HG03025 (cell line): ENCODE data around the gene PVRIG.
"Not testable (repeated sequence)": the region's sequence is repeated elsewhere in the genome, so short reads cannot be mapped to it uniquely, and the experiment has no call there.

Experiments used
- ATAC-seq: cut with Tn5 transposase; IDR thresholded peaks from one replicate; pipeline ENCODE4 v1.9.1; 2021; ENCODE audit warnings: mild to moderate bottlenecking, moderate library complexity; ENCODE audit not compliant: unreplicated experiment, low FRiP score

PVRIG gene

DNA sequence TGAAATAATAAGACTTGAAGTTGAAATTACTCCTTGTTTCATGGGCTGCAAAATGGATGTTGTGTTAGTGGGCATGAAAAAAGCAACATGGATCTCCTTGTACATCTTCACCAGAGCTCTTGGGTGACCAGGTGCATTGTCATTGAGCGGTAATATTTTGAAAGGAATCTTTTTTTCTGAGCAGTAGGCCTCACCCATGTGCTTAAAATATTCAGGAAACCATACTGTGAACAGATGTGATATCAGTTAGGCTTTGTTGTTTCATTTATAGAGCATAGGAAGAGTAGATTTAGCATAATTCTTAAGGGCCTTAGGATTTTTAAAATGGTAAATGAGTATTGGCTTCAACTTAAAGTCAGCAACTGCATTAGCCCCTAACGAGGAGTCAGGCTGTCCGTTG, 26.8 kb upstream of the PVRIG start:
- ATAC-seq = no peak

DNA sequence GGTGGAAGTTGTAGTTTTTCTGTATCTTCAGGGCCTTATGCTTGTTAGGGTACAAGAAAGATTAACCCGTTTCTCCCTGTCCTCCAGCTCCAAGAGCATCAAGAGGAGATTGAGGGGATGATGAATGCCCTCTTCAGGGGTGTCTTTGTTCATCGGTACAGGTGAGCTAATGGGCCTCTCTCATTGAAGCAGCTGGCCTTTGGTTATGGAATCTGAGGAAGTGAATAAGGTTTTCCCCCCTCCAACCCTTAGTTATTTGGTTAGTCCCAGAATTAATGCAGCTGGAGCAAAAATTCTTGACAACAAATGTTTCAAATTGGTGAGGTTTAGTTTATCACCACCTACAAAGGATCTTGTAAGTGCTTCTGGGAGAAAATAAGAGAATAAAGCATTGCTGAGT, 24.5 kb upstream of the PVRIG start:
- ATAC-seq = no peak

DNA sequence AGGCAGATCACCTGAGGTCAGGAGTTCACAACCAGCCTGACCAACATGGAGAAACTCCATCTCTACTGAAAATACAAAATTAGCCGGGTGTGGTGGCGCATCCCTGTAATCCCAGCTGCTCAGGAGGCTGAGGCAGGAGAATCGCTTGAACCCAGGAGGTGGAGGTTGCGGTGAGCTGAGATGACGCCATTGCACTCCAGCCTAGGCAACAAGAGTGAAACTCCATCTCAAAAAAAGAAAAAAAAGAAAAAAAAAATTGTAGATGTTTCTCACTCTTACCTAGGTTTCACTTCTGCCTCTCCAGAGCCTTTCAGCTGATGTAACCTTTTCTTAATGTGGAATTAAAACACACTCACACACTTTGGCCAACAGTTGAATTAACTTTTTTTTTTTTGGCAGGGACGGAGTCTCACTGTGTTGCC, 23.8 kb upstream of the PVRIG start:
- ATAC-seq = not testable (repeated sequence)

DNA sequence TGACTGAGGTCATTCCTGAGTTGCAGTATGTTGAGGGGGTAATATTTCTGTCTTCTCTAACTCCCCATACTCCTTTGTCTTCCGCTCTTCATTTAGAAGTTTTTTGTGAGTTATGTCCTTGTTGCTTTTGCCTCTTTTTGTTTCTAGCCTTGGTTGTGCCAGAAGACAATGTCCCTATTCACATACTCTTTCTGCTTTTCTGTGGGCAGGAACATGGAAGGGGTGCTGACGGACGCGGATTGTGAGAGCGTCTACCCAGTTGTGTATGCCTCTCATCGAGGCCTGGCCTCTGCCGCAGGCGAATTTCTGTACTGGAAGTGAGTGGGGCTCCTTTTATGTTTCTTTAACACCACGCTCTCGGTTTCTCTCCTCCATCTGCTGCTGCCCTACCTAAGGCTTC, 21.5 kb upstream of the PVRIG start:
- ATAC-seq = no peak

DNA sequence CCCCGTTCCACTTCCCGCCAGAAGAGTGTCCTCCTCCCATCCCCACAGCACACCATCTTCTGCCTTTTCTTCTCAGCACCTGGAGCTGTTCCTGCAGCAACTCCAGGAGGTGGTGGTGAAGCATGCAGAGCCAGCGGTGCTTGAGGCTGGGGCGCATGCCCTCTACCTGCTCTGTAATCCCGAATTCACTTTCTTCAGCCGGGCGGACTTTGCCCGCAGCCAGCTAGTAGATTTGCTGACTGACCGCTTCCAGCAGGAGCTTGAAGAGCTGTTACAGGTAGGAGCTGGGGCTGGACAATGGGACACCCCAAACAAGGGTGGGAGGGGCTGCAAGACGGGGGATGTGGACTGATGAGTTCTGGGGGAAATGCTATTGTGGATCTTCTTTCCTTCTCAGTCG, 19.1 kb upstream of the PVRIG start:
- ATAC-seq = no peak

DNA sequence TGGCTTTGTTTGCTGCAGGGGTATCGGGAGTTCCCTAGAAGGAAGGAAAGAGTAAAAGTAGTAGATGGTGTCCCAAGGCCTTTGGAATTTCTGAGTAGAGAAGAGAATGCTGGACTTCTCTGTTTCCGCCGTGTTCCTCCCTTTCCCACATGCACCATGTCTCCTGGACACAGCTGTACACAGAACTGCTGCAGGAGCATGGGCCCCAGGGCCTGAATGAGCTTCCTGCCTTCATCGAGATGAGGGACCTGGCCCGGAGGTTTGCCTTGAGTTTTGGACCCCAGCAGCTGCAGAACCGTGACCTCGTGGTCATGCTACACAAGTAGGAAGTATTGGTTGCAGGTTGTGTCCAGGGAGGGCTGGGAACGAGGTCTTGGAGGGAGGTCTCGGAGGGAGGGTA, 15.3 kb upstream of the PVRIG start:
- no peak for ATAC-seq

DNA sequence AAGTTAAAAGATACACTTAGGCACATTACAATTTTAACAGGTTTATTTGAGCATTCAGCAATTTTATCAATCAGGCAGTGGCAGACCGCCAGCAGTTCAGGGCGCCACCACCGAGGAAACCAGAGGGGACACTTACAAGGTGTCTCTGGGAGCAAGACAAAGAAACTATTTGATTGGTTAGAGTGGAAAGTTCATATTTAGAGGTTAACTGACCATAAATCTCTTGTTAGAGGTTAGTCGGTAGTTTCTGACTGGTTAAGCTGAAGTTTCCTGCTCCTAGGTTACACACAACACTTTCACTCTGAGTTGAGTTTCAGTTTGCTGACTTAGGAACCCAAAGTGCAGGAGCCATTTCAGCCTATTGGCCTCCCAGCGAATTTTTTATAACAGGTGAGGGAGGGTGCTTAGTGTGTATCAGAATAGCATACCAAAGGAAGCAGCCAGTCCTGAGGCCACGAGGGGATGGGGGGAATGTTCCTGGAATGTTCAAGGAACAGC, 10.8 kb upstream of the PVRIG start:
- ATAC-seq = no peak

DNA sequence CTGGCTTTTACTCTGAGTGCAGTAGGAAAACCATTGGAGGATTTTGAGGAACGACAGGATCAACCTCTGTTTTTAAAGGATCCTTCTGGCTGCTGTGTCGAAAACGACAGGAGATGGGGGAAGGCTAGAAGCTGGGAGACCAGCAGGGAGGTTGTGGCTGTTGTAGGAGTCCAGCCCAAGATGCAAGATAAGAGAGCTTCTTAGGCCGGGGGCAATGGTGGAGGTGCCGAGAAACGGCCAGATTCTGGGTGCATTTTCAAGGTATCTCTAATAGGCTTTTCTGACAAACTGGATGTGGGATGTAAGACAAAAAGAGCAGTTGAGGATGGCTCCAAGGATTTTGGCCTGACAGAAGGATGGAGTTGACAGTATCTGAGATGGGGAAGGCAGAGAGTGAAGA, 10.3 kb upstream of the PVRIG start:
- no peak for ATAC-seq

DNA sequence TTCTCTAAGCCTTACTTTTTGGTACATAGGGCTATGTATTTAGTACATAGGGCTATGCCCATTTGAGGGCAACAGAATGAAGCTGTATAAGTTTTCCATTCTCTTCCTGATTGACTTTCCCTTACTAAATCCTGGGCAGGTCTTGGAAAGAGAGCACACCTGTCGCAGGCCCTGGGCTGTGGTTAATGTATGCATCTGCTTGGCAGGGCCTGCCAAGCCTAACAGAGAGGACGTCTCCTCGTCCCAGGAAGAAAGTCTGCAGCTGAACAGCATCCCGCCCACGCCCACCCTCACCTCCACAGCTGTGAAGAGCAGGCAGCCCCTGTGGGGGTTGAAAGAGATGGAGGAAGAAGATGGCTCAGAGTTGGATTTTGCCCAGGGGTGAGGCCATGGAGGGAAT, 8.9 kb upstream of the PVRIG start:
- ATAC-seq = no peak

DNA sequence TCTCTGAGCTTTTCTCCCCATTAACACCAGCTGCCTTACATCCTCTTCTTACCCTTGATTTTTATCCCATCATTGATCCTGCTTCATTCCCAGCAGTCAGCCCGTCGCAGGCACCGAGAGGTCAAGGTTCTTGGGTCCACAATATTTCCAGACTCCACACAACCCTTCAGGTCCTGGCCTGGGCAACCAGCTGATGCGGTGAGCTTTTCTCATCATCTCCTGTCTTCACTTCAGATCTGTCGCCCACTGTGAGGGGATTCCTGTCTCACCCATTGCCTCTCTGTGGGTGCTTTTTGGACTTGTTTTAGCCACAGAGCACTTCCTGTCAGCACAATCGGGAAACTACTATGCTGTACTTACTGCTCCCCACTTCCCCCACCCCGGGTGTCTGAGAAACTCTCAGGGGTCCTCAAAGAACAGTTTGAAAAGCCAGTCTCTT, 8.4 kb upstream of the PVRIG start:
- no peak for ATAC-seq

DNA sequence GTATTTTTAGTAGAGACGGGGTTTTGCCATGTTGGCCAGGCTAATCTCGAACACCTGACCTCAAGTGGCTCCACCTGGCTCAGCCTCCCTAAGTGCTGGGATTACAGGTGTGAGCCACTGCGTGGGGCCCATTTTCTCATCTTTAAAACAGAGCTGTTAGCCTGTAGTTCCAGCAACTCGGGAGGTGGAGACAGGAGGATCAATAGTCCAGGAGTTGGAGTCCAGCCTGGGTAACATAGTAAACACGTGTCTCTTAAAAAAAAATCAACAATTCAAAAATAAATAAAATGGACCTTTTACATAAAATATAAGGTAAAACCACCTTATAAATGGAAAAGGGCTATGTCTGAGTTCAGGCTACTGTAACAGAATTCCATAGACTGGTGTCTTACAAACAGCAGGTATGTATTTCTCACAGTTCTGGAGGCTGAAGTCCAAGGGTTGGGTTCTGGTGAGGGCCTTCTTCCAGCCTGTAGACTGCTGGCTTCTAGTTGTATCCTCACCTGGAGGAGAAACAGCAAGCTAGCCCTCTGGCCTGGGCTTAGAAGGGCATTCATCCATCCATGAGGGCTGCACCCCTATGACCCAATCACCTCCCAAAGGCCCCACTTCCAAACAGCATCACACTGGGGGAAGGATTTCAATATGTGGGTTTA, 7.0 kb upstream of the PVRIG start:
- ATAC-seq = no peak

DNA sequence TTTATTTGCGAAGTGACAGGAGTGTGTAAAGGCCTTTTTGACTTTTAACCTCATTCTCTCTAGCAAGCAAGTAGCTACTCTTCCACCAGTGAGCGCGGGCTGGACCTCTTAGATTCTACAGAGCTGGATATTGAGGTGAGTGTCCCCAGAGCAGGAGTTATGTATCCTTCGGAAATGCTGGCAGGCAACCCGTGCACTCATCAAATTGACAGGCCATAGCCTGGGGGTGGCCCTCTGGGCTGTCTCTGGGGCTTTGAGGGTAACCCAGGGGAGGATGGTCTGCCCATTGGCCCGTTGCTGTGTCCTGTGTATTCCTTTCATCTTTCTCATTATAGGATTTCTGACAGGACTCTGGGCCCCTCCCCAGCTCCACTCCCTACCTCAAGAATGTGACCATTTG, 6.1 kb upstream of the PVRIG start:
- ATAC-seq = no peak

DNA sequence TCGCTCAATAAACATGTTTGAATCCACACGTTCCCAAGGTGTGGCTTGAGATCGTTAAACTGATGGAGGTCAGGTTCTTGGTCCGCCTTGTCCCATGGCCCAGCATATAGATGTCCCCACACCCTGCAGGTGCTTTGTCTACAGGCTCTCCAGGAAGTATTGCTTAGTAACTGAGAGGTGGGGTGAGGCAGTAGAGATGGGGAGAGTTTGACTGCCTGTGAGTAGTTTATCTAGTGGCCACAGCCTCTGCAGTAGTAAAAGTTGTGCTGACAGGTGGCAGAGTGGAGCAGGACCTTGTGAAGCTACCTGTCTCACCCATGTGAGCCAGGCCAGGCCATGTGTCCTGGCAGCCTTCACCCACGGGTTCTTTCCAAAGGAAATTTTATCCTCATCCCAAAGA, 5.4 kb upstream of the PVRIG start:
- ATAC-seq = not testable (repeated sequence)

DNA sequence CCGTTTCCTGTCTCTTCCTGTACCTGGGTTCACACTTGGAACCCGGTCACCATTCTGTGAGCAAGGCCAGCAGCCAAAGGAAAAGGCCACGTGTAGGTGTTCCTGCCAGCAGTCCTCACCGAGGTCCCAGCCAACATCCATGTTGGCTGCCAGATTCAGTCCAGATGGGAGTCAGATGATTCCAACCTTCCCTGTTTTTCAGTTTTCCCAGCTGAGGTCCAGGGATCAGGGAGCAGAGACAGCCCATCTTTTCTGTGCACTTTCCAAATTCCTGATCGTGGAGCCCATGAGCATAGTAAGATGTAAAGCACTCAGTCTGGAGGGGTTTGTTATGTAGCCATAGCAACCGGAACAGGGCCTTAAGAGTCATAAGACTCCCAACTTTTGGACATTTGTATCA, 3.9 kb upstream of the PVRIG start:
- ATAC-seq = no peak

DNA sequence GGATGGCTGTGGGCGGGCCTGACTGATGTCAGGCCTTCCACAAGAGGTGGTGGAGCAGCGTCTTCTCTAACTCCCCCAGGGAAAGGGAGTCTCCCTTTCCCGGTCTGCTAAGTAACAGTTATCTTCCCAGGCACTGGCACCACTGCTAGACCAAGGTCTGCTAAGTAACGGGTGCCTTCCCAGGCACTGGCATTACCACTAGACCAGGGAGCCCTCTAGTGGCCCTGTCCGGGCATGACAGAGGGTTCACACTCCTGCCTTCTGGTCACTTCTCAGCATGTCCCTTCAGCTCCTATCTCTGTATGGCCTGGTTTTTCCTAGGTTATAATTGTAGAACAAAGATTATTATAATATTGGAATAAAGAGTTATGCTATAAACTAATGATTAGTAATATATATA, 1.8 kb upstream of the PVRIG start:
- not testable (repeated sequence) for ATAC-seq

DNA sequence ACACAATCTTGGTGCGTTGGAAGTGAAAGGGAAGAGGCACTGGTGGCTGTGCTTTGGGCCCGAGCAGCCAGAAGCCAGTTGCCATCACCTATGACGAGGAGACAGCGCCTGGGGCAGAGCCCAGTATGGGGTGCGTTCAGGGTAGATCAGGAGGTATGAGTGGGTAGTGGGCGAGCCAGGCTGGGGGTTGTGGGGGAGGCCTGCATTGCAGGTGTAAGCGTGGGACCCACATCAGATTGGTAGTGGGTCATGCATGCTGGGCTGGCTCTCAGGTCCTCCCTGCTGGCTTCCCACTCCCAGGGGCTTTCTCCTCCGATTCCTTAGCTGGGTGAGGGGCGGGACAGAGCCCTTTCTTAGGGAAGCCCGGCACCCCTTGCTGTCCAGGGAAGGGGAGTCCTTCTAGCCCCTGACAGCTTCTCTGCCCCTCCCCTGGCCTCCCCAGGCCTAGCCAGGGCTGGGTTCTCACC, 445 bp upstream of the PVRIG start:
- ATAC-seq = no peak

DNA sequence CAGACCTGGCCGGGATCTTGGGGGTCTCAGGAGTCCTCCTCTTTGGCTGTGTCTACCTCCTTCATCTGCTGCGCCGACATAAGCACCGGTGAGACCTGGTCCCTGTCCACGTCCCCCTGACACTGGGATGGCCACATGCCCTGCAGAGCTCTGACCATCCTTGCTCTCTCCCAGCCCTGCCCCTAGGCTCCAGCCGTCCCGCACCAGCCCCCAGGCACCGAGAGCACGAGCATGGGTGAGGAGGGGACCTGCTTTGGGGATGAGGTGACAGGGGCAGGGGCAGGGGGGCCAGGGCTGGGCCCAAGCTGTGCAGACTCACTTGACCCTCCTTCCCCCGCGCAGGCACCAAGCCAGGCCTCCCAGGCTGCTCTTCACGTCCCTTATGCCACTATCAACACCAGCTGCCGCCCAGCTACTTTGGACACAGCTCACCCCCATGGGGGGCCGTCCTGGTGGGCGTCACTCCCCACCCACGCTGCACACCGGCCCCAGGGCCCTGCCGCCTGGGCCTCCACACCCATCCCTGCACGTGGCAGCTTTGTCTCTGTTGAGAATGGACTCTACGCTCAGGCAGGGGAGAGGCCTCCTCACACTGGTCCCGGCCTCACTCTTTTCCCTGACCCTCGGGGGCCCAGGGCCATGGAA, 959 bp downstream of the PVRIG start:
- ATAC-seq = no peak

DNA sequence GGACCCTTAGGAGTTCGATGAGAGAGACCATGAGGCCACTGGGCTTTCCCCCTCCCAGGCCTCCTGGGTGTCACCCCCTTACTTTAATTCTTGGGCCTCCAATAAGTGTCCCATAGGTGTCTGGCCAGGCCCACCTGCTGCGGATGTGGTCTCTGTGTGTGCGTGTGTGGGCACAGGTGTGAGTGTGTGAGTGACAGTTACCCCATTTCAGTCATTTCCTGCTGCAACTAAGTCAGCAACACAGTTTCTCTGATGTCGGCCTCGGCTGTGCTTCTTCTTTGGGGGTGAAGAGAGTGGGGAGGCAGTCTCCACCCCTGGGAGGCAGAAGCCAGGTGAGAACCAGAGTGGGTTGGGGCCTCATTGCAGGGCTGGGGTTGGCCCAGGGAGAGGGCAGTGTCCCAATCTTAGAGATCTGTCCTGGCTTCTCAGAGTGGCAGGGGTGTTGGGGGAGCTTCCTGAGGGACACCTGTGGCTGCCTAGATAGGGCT, 1.5 kb downstream of the PVRIG start:
- no peak for ATAC-seq

DNA sequence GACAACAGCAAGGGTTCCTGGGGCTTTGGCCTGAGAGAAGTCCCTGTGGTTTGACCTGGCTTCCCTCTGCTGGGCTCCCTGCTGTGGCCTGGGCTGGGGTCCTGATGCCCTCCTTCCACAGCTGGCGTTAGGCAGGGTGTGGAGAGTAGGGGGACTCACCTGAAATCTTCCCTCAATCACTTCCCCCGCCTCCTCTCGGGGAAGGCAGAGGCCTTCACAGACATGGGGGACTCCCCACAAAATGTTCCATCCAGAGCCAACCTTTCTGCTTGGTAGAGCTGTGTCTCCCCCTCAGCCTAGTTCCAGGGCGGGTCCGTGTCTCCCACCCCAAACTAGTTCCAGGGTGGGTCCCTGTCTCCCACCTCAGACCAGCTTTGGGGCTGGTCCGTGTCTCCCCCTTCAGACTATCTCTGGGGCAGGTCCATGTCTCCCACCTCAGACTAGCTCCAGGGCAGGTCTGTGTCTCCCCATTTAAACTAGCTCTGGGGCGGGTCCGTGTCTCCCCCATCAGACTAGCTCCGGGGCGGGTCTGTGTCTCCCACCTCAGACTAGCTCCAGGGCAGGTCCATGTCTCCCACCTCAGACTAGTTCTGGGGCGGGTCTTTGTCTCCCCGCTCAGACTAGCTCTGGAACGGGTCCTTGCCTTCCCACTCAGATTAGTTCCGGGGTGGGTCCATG, 2.2 kb downstream of the PVRIG start:
- no peak for ATAC-seq

DNA sequence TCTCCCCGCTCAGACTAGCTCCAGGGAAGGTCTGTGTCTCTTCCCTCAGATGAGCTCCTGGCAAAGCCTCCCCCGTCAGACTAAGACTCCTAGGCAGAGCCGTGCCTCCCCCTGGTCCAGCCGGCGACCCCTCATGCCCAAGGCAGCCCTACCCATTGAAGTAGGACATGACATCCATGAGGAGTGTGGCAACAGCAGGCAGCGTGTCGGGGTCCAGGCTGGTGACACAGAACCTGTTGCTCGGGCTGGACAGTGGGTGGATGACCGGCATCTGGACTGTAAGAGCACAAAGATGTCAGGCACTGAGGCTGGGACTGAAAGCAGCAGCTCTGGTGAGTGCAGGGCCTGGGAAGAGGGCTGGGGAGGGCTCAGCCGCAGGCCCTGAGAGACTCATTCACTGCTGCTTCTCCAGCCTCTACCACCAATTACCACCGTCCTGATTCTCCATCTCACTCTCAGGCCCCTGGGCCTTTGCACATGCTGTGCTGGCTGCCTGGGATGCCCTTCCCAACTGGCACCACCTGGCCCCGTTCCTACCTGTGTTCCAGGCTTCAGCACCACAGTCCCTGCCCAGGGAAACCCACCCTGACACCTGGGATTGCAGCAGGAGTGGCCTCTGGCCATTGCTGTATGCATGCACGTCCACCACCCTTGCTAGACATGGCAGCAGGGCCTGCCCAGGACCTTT, 2.8 kb downstream of the PVRIG start:
- no peak for ATAC-seq

DNA sequence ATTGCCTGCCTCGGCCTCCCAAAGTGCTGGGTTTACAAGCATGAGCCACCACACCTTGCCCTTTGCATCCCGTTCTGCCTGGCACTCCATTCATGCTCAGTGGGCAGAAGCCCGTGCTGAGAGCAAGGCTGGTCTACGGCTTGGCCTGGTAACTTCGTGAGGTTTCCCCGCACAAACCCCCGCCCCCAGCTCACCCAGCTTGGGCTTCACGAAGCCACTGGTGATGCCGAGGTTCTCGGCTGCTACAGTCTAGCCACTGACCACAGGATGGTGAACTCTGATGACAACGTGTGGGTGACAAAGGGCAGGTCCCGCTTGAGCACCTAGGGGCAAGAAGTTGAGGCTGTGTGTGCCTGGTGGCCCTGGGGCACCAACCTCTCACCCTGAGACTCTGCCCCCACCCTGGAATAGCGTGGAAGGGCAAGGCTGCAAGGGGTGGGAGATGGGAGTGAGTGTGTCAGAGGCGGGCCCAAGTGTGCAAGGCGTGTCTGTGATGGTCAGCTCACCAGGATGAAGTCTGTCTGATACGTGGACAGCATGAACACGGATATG, 3.7 kb downstream of the PVRIG start:
- not testable (repeated sequence) for ATAC-seq
